Measurements from ENCODE around the gene TEX261.

DNA sequence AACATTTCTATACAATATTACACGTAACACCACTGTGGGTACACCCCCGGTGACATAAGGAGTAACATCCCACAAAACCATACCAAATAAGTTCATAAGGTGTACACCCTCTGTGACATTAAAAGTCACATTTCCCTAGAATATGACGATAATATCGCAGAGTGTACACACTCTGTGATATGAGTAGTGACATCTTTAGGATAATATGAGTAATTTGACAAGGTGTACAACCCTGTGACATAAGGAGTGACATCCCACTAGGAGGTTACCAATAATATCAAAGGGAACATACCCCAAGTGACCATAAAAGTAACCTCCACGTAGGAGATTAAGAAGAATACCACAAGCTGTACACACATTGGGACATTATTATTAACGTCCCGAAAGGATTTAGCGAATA lies 24.0 kb upstream of the TEX261 start:
- TF ChIP-seq, protein P1, sequence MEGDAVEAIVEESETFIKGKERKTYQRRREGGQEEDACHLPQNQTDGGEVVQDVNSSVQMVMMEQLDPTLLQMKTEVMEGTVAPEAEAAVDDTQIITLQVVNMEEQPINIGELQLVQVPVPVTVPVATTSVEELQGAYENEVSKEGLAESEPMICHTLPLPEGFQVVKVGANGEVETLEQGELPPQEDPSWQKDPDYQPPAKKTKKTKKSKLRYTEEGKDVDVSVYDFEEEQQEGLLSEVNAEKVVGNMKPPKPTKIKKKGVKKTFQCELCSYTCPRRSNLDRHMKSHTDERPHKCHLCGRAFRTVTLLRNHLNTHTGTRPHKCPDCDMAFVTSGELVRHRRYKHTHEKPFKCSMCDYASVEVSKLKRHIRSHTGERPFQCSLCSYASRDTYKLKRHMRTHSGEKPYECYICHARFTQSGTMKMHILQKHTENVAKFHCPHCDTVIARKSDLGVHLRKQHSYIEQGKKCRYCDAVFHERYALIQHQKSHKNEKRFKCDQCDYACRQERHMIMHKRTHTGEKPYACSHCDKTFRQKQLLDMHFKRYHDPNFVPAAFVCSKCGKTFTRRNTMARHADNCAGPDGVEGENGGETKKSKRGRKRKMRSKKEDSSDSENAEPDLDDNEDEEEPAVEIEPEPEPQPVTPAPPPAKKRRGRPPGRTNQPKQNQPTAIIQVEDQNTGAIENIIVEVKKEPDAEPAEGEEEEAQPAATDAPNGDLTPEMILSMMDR (IDR thresholded peaks at IDR 0.05; ENCODE audit: insufficient read depth, low read length, poor library complexity, severe bottlenecking), result no peak
- TF ChIP-seq EZH2phosphoT487 (conservative IDR thresholded peaks at IDR 0.05; ENCODE audit: low read length), result no peak
